PC-3 (cell line): Measurements from ENCODE around the gene COL27A1. TPM values are rescaled to one million over a fixed set of nuclear protein-coding genes. Genes with fewer than 3 reads are reported as not detected.

Experiments used
- ATAC-seq: fragments of 200-7000 bp; cut with Tn5 transposase; 2 replicates; pipeline ENCODE4 v1.9.1; 2020; ENCODE audit warnings: mild to moderate bottlenecking, moderate library complexity
- BruUV-seq: library from RNA; stranded (reverse); fragments of 400-500 nt; replicated peaks from 2 replicates; lab custom pipeline; 2021; lab: Mats Ljungman, UMichigan
- CTCF ChIA-PET: fragments of 300-600 bp; sonication (Branson Sonifier 250); formaldehyde crosslinking; loops from one replicate; lab custom pipeline; 2022; ENCODE audit warnings: antibody characterized with exemption; lab: Charles Lee
- POLR2A ChIA-PET: fragments of 300-600 bp; sonication (Branson Sonifier 250); formaldehyde crosslinking; loops from one replicate; lab custom pipeline; 2022; ENCODE audit warnings: antibody characterized with exemption; ENCODE audit not compliant: unreplicated experiment; lab: Charles Lee
- DNase-seq: peaks from one replicate; pipeline ENCODE4 v3.0.0-alpha.2; 2015
- H2AFZ ChIP-seq: fragments of 300-600 bp; sonication (generic); 2 replicates; pipeline ENCODE4 v1.6.0; 2016; ENCODE audit warnings: antibody characterized with exemption, low read length
- H3F3A ChIP-seq: fragments of 300-600 bp; sonication (generic); one replicate; pipeline ENCODE4 v1.6.0; 2017; ENCODE audit warnings: antibody characterized with exemption, low read length, control low read depth, mild to moderate bottlenecking; ENCODE audit not compliant: unreplicated experiment
- H3K27ac ChIP-seq: fragments of 300-600 bp; sonication (generic); 2 replicates; pipeline ENCODE4 v1.5.1; 2016; ENCODE audit warnings: mild to moderate bottlenecking, low read length
- H3K27me3 ChIP-seq: fragments of 300-600 bp; sonication (generic); 2 replicates; pipeline ENCODE4 v1.6.1; 2016; ENCODE audit warnings: low read length, mixed read lengths
- H3K36me3 ChIP-seq: fragments of 300-600 bp; sonication (generic); 2 replicates; pipeline ENCODE4 v1.6.1; 2016; ENCODE audit warnings: low read depth, mixed run types, low read length, mixed read lengths
- H3K4me1 ChIP-seq: fragments of 300-600 bp; sonication (generic); 2 replicates; pipeline ENCODE4 v1.5.1; 2016; ENCODE audit warnings: low read length; ENCODE audit not compliant: insufficient read depth
- H3K4me2 ChIP-seq: fragments of 300-600 bp; sonication (generic); 2 replicates; pipeline ENCODE4 v1.6.0; 2016; ENCODE audit warnings: low read length
- H3K4me3 ChIP-seq: fragments of 300-600 bp; sonication (generic); 2 replicates; pipeline ENCODE4 v1.5.1; 2016; ENCODE audit warnings: mild to moderate bottlenecking, low read length, mixed read lengths
- H3K79me2 ChIP-seq: fragments of 300-600 bp; sonication (generic); 2 replicates; pipeline ENCODE4 v1.6.1; 2017; ENCODE audit warnings: low read length, mixed read lengths
- H3K9ac ChIP-seq: fragments of 300-600 bp; sonication (generic); 2 replicates; pipeline ENCODE4 v1.6.0; 2016; ENCODE audit warnings: mild to moderate bottlenecking, low read length
- H3K9me2 ChIP-seq: fragments of 300-600 bp; sonication (generic); replicated peaks from 2 replicates; pipeline ENCODE4 v1.6.1; 2016; ENCODE audit warnings: mixed run types, low read length, mixed read lengths
- H3K9me3 ChIP-seq: fragments of 300-600 bp; sonication (generic); 2 replicates; pipeline ENCODE4 v1.6.1; 2016; ENCODE audit warnings: low read length, mixed read lengths
- H4K20me1 ChIP-seq: fragments of 300-600 bp; sonication (generic); 2 replicates; pipeline ENCODE4 v1.6.1; 2016; ENCODE audit warnings: low read length, mixed read lengths
- CTCF ChIP-seq: fragments of 300-600 bp; sonication (generic); conservative IDR thresholded peaks from 2 replicates; pipeline ENCODE4 v1.5.1; 2017; ENCODE audit warnings: antibody characterized with exemption, low read depth, mild to moderate bottlenecking, low read length
- EZH2 ChIP-seq: fragments of 300-600 bp; sonication (generic); IDR thresholded peaks from one replicate; pipeline ENCODE4 v1.6.1; 2017; ENCODE audit warnings: antibody characterized with exemption, mild to moderate bottlenecking, low read length; ENCODE audit not compliant: unreplicated experiment
- EZH2phosphoT487 ChIP-seq: fragments of 300-600 bp; sonication (generic); IDR thresholded peaks from 2 replicates; pipeline ENCODE4 v1.6.1; 2018; ENCODE audit warnings: mild to moderate bottlenecking, antibody characterized with exemption, low read length, borderline replicate concordance
- intact Hi-C: fragments of 100-400 bp; cut with micrococcal nuclease; formaldehyde crosslinking; loops from 2 replicates; pipeline ENCODE4 v1.9.0; 2023
- total RNA-seq: library from RNA; depleted of rRNA; stranded (reverse); fragments of >200 nt; gene quantifications from 2 replicates; pipeline ENCODE4 v1.2.3, GENCODE V29; 2014

COL27A1 gene
- total RNA-seq, 1 experiment from 2014 or later: 4.3 TPM

- no peaks in the 10 kb centered on the region for H3K79me2 ChIP-seq
- ATAC-seq (no peak), DNase-seq (peak; percentile 3)
- no peak overlapping the region for H3K27ac ChIP-seq
- intact Hi-C loops: no loop called here
- no peak overlapping the region for H2AFZ ChIP-seq
- H3K9me3 ChIP-seq: no peaks in the 10 kb centered on the region
- no peak overlapping the region for H3K9ac ChIP-seq
- H3K4me2 ChIP-seq: no peak overlapping the region
- H3K27me3 ChIP-seq: no peaks in the 10 kb centered on the region
- H3K4me1 ChIP-seq: peaks cover 3% of the 10 kb centered on the region; the same call in 1 of the 2 replicates
- ChIA-PET POLR2A (no interaction called here), CTCF (no interaction called here)
- no TSS peak for BruUV-seq
- no peak overlapping the region for H3K4me3 ChIP-seq
- no peaks in the 10 kb centered on the region for H3K36me3 ChIP-seq
- H3K9me2 ChIP-seq: no peaks in the 10 kb centered on the region
- H3F3A ChIP-seq: no peaks in the 10 kb centered on the region
- H4K20me1 ChIP-seq: no peaks in the 10 kb centered on the region
- TF ChIP-seq CTCF (no peak), EZH2phosphoT487 (no peak), EZH2 (no peak)
These were observed 34.9 kb upstream of the COL27A1 start for GRCh38 chr9:114120192-114121014.

- H3K4me2 ChIP-seq: no peak overlapping the region
- no peak for ATAC-seq
- no peak overlapping the region for H3K27ac ChIP-seq
- H3K4me1 ChIP-seq: peaks cover 3% of the 10 kb centered on the region; the same call in 1 of the 2 replicates
- no peaks in the 10 kb centered on the region for H3K9me2 ChIP-seq
- no peak for TF ChIP-seq CTCF
- no peak for TF ChIP-seq EZH2
- TF ChIP-seq EZH2phosphoT487: no peak
- H3K9me3 ChIP-seq: no peaks in the 10 kb centered on the region
- intact Hi-C loops: no loop called here
- no peak overlapping the region for H2AFZ ChIP-seq
- no peaks in the 10 kb centered on the region for H4K20me1 ChIP-seq
- no peak overlapping the region for H3K4me3 ChIP-seq
- no TSS peak for BruUV-seq
- H3F3A ChIP-seq: no peaks in the 10 kb centered on the region
- no peaks in the 10 kb centered on the region for H3K27me3 ChIP-seq
- H3K79me2 ChIP-seq: no peaks in the 10 kb centered on the region
- no peak for DNase-seq
- POLR2A ChIA-PET: no interaction called here
- H3K9ac ChIP-seq: no peak overlapping the region
- CTCF ChIA-PET: no interaction called here
- H3K36me3 ChIP-seq: no peaks in the 10 kb centered on the region
These were observed 33.9 kb upstream of the COL27A1 start for GRCh38 chr9:114121227-114122135.
